Testis (tissue), 3 donors: ENCODE data around the gene SLCO1B1. TPM values are rescaled to one million over a fixed set of nuclear protein-coding genes. Genes with fewer than 3 reads are reported as not detected.
"Not testable (repeated sequence)": the region's sequence is repeated elsewhere in the genome, so short reads cannot be mapped to it uniquely, and the experiment has no call there.

ENCODE experiments used
- DNase-seq: peaks from one replicate; pipeline ENCODE4 v3.0.0-alpha.2; 2019
- H3K27ac ChIP-seq, 2 donors: fragments of 200-600 bp; sonication (generic); one replicate each; pipeline ENCODE4 v1.5.1; 2019
- H3K27me3 ChIP-seq: fragments of 200-600 bp; sonication (generic); one replicate; pipeline ENCODE4 v1.5.1; 2019
- H3K36me3 ChIP-seq: fragments of 200-600 bp; sonication (generic); one replicate; pipeline ENCODE4 v1.5.1; 2017; ENCODE audit warnings: low read depth; ENCODE audit errors: missing control alignments
- H3K4me1 ChIP-seq: fragments of 200-600 bp; sonication (generic); one replicate; pipeline ENCODE4 v1.5.1; 2019
- H3K4me3 ChIP-seq, 2 donors: fragments of 200-600 bp; sonication (generic); one replicate each; pipeline ENCODE4 v1.5.1; 2017 to 2019
- H3K9me3 ChIP-seq: fragments of 200-600 bp; sonication (generic); one replicate; pipeline ENCODE4 v1.5.1; 2017
- CTCF ChIP-seq, 3 experiments: fragments of 450-650 bp in 2 of 3; fragments of 200-600 bp in 1 of 3; sonication (generic) in 1 of 3; IDR thresholded peaks; one replicate each; pipeline ENCODE4 v1.5.1; 2016 to 2019; ENCODE audit warnings: antibody characterized with exemption in 3 of 3, mild to moderate bottlenecking in 2 of 3, moderate library complexity in 1 of 3
- POLR2A ChIP-seq: fragments of 450-650 bp; IDR thresholded peaks from one replicate; pipeline ENCODE4 v1.6.1; 2017; ENCODE audit warnings: antibody characterized with exemption, mild to moderate bottlenecking, moderate library complexity
- WGBS, 2 donors: methylation state at CpG; one replicate each; pipeline ENCODE4 v1.1.5; 2018; 5-methylcytosine and 5-hydroxymethylcytosine counted together
- intact Hi-C: fragments of 100-400 bp; cut with DNase I; formaldehyde crosslinking; loops from one replicate; pipeline ENCODE4 v1.15.1; 2023; ENCODE audit warnings: low total_unique reads
- polyA plus RNA-seq: library from polyadenylated mRNA; stranded (reverse); fragments of 350-450 nt; fragmentation: Illumina TruSeq; extraction: RNeasy Lipid Tissue Mini Kit (QIAGEN cat#74804); gene quantifications from one replicate; pipeline ENCODE4 v1.2.3, GENCODE V29; 2014; ENCODE audit warnings: low read depth, low replicate concordance; ENCODE audit not compliant: insufficient read depth
- total RNA-seq, 2 donors: library from RNA; depleted of rRNA; stranded (reverse); fragments of >200 nt; gene quantifications; one replicate each; pipeline ENCODE4 v1.2.3, GENCODE V29; 2016

The SLCO1B1 gene
- total and polyA plus RNA-seq, 3 donors from 2014 or later, result 0.24 to 0.37 TPM; not detected in 1

GRCh38 chr12:21144309-21144708 lies 13.3 kb downstream of the SLCO1B1 start:
- intact Hi-C loops, result no loop called here
- no peak overlapping the region for H3K27ac ChIP-seq
- H3K36me3 ChIP-seq, result no peaks in the 10 kb centered on the region
- no peaks in the 10 kb centered on the region for H3K4me1 ChIP-seq
- H3K27me3 ChIP-seq, result no peaks in the 10 kb centered on the region
- H3K9me3 ChIP-seq, result no peaks in the 10 kb centered on the region
- no peak overlapping the region for H3K4me3 ChIP-seq
- TF ChIP-seq POLR2A (no peak), CTCF (IDR thresholded peaks at IDR 0.05) (no peak)
- no peak for DNase-seq

DNA sequence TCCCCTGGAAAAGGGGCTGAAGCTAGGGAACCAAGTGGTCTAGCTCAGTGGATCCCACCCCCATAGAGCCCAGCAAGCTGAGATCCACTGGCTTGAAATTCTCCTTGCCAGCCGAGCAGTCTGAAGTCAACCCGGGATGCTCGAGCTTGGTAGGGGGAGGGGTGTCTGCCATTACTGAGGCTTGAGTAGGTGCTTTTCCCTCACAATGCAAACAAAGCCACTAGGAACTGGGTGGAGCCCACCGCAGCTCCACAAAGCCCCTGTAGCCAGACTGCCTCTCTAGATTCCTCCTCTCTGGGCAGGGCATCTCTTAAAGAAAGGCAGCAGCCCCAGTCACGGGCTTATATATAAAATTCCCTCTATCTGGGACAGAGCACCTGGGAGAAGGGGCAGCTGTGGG lies 18.9 kb downstream of the SLCO1B1 start:
- H3K36me3 ChIP-seq, H3K4me1 ChIP-seq, H3K9me3 ChIP-seq, H3K27me3 ChIP-seq, intact Hi-C loops, DNase-seq, H3K27ac ChIP-seq, H3K4me3 ChIP-seq: not testable (repeated sequence)
- WGBS, 2 donors, result 60 to 88% methylated on average over 1 to 5 of the region's 5 CpGs

DNA sequence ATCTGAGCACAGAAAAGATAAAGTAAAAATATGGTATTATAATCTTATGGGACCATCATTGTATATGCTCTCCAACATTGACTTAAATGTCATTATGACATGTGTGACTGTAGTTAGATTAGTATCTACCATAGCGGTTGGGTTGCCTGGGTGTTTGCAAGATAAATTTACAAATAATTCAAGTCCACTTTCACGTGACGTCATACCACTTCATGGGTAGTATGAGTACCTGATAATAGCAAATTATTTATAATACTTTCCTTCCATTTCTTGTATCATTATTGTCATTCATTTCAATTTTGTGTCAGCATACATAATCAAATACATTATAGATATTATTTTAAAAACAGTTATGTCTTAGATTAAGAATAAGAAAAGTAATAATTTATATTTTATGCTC lies 20.2 kb downstream of the SLCO1B1 start:
- no peaks in the 10 kb centered on the region for H3K4me1 ChIP-seq
- intact Hi-C loops, result no loop called here
- H3K4me3 ChIP-seq, result no peak overlapping the region
- H3K36me3 ChIP-seq, result no peaks in the 10 kb centered on the region
- H3K9me3 ChIP-seq, result no peaks in the 10 kb centered on the region
- no peak for DNase-seq
- WGBS, 2 donors, result 92% methylated on average over 3 of the region's 3 CpGs
- no peak for TF ChIP-seq CTCF (IDR thresholded peaks at IDR 0.05)
- TF ChIP-seq POLR2A, result no peak
- no peak overlapping the region for H3K27ac ChIP-seq
- H3K27me3 ChIP-seq, result no peaks in the 10 kb centered on the region

- no peaks in the 10 kb centered on the region for H3K9me3 ChIP-seq
- TF ChIP-seq CTCF (IDR thresholded peaks at IDR 0.05), result no peak
- TF ChIP-seq POLR2A, result no peak
- intact Hi-C loops, result no loop called here
- no peak for DNase-seq
- no peaks in the 10 kb centered on the region for H3K36me3 ChIP-seq
- H3K27me3 ChIP-seq, result no peaks in the 10 kb centered on the region
- no peak overlapping the region for H3K27ac ChIP-seq
- no peaks in the 10 kb centered on the region for H3K4me1 ChIP-seq
- no peak overlapping the region for H3K4me3 ChIP-seq
- WGBS, 2 donors, result 80 to 95% methylated on average over 3 of the region's 3 CpGs
These were observed 24.7 kb downstream of the SLCO1B1 start for GRCh38 chr12:21155522-21156351.

- WGBS, 2 donors, result 72 to 77% methylated on average over 4 of the region's 4 CpGs
- H3K27me3 ChIP-seq, result no peaks in the 10 kb centered on the region
- intact Hi-C loops, result no loop called here
These were observed 34.1 kb downstream of the SLCO1B1 start for GRCh38 chr12:21165048-21165447.

More at GRCh38 chr12:21165048-21165447, 34.1 kb downstream of the SLCO1B1 start:
- Histone ChIP-seq H3K4me3 (no peak overlapping the region), H3K36me3 (no peaks in the 10 kb centered on the region), H3K4me1 (no peaks in the 10 kb centered on the region), H3K9me3 (no peaks in the 10 kb centered on the region), H3K27ac (no peak overlapping the region)
- no peak for DNase-seq
- no peak for TF ChIP-seq POLR2A
- no peak for TF ChIP-seq CTCF (IDR thresholded peaks at IDR 0.05)
